ENCODE data around the gene NEDD9. TPM values are rescaled to one million over a fixed set of nuclear protein-coding genes. Genes with fewer than 3 reads are reported as not detected.

Gene NEDD9
- total and polyA plus RNA-seq, 2 of the 13 experiments (the other 11 are each of a cell fraction or from before 2014, with no cell fraction given), result 27.1 to 389 TPM

DNA sequence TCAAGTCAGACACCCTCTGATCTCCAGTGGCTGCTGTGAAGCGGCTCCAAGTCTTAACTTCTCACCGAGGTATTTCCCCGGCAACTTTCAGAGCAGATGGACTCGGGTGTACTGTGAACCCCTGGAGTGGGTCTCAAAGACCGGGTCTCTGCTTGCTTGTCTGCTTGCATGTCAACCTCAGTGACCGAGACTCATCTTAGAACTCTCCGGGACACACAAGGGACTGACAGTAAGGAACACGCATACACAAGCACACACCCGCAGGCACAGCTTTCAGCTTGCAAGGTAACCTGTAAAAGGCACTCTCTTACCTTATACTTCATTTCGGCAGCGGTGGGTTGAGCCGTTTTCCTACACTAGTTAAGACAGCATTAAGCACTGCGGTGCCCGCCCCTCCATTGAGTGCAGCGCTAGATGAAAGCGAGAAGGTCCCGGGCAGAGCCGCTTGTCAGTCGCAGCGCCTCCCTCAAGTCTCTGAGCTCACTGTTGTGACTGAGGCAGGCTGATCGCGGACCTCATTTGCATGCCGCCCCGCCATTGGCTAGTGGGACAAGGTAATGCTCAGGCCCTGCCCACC is at the start of gene NEDD9 (continued):
- TF ChIP-seq, protein P1, sequence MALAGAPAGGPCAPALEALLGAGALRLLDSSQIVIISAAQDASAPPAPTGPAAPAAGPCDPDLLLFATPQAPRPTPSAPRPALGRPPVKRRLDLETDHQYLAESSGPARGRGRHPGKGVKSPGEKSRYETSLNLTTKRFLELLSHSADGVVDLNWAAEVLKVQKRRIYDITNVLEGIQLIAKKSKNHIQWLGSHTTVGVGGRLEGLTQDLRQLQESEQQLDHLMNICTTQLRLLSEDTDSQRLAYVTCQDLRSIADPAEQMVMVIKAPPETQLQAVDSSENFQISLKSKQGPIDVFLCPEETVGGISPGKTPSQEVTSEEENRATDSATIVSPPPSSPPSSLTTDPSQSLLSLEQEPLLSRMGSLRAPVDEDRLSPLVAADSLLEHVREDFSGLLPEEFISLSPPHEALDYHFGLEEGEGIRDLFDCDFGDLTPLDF (CRISPR knock-in tag; IDR thresholded peaks at IDR 0.05), result no peak; the same call in 1 of the 2 replicates
- TF ChIP-seq POLR2AphosphoS2 (IDR thresholded peaks at IDR 0.05; ENCODE audit: low read depth, low read length) (peak; percentile 96), MYNN (CRISPR knock-in tag; IDR thresholded peaks at IDR 0.05; ENCODE audit: low read depth) (no peak), AGO2 (optimal IDR thresholded peaks at IDR 0.05; ENCODE audit: low read depth, low read length) (peak; percentile 52), PRDM4 (CRISPR knock-in tag; IDR thresholded peaks at IDR 0.05; ENCODE audit: borderline replicate concordance) (peak; percentile 40; the same call in 1 of the 2 replicates), ZNF124 (CRISPR knock-in tag; IDR thresholded peaks at IDR 0.05) (peak; percentile 59; the same call in 1 of the 2 replicates), ZBTB20 (CRISPR knock-in tag; IDR thresholded peaks at IDR 0.05; ENCODE audit: borderline replicate concordance, low read depth) (peak; percentile 86; the same call in 1 of the 2 replicates), SP1 (IDR thresholded peaks at IDR 0.05) (no peak), SP1 (CRISPR knock-in tag; IDR thresholded peaks at IDR 0.05) (peak; percentile 64; the same call in 1 of the 2 replicates), MAZ (IDR thresholded peaks at IDR 0.05; ENCODE audit: borderline replicate concordance, low read depth, low read length) (0 out of 2 replicates have a peak, but pooled peaks have one; percentile 32), MAZ (CRISPR knock-in tag; IDR thresholded peaks at IDR 0.05; ENCODE audit: low read depth) (no peak; the same call in 1 of the 2 replicates), ELF3 (CRISPR knock-in tag; IDR thresholded peaks at IDR 0.05) (peak; percentile 66), RAD21 (CRISPR knock-in tag; IDR thresholded peaks at IDR 0.05) (peak; percentile 50; the same call in 1 of the 2 replicates), AGO1 (IDR thresholded peaks at IDR 0.05; ENCODE audit: low read depth, low read length, poor library complexity, severe bottlenecking) (peak; percentile 33), GABPA (IDR thresholded peaks at IDR 0.05; ENCODE audit: low read depth, low read length) (no peak), GABPA (CRISPR knock-in tag; IDR thresholded peaks at IDR 0.05; ENCODE audit: low read depth) (no peak), ARHGAP35 (CRISPR knock-in tag; IDR thresholded peaks at IDR 0.05; ENCODE audit: borderline replicate concordance) (peak; percentile 92), WIZ (CRISPR knock-in tag; IDR thresholded peaks at IDR 0.05) (0 out of 2 replicates have a peak, but pooled peaks have one; percentile 23), ZNF737 (CRISPR knock-in tag; IDR thresholded peaks at IDR 0.05; ENCODE audit: borderline replicate concordance) (peak; percentile 92; the same call in 1 of the 2 replicates)
- TF ChIP-seq, protein P2, sequence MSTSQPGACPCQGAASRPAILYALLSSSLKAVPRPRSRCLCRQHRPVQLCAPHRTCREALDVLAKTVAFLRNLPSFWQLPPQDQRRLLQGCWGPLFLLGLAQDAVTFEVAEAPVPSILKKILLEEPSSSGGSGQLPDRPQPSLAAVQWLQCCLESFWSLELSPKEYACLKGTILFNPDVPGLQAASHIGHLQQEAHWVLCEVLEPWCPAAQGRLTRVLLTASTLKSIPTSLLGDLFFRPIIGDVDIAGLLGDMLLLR (CRISPR knock-in tag; IDR thresholded peaks at IDR 0.05), result no peak; the same call in 1 of the 2 replicates
- TF ChIP-seq, protein P3, sequence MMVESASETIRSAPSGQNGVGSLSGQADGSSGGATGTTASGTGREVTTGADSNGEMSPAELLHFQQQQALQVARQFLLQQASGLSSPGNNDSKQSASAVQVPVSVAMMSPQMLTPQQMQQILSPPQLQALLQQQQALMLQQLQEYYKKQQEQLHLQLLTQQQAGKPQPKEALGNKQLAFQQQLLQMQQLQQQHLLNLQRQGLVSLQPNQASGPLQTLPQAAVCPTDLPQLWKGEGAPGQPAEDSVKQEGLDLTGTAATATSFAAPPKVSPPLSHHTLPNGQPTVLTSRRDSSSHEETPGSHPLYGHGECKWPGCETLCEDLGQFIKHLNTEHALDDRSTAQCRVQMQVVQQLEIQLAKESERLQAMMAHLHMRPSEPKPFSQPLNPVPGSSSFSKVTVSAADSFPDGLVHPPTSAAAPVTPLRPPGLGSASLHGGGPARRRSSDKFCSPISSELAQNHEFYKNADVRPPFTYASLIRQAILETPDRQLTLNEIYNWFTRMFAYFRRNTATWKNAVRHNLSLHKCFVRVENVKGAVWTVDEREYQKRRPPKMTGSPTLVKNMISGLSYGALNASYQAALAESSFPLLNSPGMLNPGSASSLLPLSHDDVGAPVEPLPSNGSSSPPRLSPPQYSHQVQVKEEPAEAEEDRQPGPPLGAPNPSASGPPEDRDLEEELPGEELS (CRISPR knock-in tag; IDR thresholded peaks at IDR 0.05), result peak; percentile 74

Measured in HepG2 (cell line).